ENCODE data around the gene CD300LD. TPM values are rescaled to one million over a fixed set of nuclear protein-coding genes. Genes with fewer than 3 reads are reported as not detected.
A peak's percentile ranks its signal among the peaks of the same experiment; 100 is the strongest.

Gene CD300LD
- polyA plus RNA-seq, 3 donors, result 0.33 to 0.50 (median 0.41) TPM

DNA sequence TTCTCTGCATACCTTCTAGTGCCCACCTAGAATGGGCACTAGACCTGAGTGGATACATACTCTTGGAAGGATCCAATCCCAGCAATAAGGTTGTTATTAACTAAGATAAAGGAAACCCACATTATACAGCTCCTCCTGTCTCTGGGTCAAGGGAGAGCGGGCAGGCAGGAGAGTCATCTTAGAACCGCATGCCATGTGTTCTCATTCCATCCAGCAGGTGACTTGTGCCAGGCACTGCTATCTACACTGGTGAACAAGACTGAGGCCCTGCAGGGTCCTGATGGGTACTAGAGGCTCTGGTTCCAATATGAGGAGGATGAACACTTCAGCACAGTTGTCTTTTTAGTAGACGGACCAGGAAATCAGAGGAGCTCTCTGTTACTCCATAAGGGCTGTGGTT lies 18.9 kb downstream of the CD300LD start:
- Histone ChIP-seq H3K27me3 (ENCODE audit: control insufficient read depth in 2 of 2, insufficient read depth in 2 of 2, low read length in 2 of 2) (peaks cover 0 to 4% of the 10 kb centered on the region in 2 donors), H2AFZ (ENCODE audit: insufficient read depth, low read depth, low read length, poor library complexity, severe bottlenecking) (no peak overlapping the region), H3K4me2 (replicated peaks; ENCODE audit: extremely low read depth, low read length, poor library complexity, severe bottlenecking) (no peak overlapping the region), H3K9ac (ENCODE audit: insufficient read depth, low read length, poor library complexity, severe bottlenecking) (no peak overlapping the region), H3K4me1 (ENCODE audit: control insufficient read depth in 1 of 2, insufficient read depth in 2 of 2, low read length in 2 of 2) (peaks cover 42 to 46% of the 10 kb centered on the region in 2 donors), H3K36me3 (replicated peaks in 1 of 2; ENCODE audit: control insufficient read depth in 1 of 2, insufficient read depth in 2 of 2, low read length in 2 of 2) (no peaks in the 10 kb centered on the region), H3K27ac (ENCODE audit: low read depth in 1 of 2, low read length in 2 of 2) (no peak overlapping the region), H3K4me3 (replicated peaks in 1 of 3; ENCODE audit: low read depth in 2 of 3, low read length in 3 of 3) (no peak overlapping the region), H3K9me3 (replicated peaks in 1 of 2; ENCODE audit: control insufficient read depth in 1 of 2, insufficient read depth in 1 of 2, low read length in 2 of 2) (no peaks in the 10 kb centered on the region), H4K20me1 (ENCODE audit: insufficient read depth, low read length) (no peaks in the 10 kb centered on the region), H3K79me2 (ENCODE audit: insufficient read depth, low read length) (no peaks in the 10 kb centered on the region)
- Mint-ChIP-seq H3K36me3 (peaks cover 0 to 7% of the 10 kb centered on the region in 2 donors), H3K4me3 (no peak overlapping the region), H3K27me3 (ENCODE audit: low read depth in 3 of 3) (peaks cover 12 to 20% (median 16%) of the 10 kb centered on the region in 3 donors), H3K4me1 (peaks cover 44% of the 10 kb centered on the region), H3K9me3 (peaks cover 0 to 15% (median 3%) of the 10 kb centered on the region in 7 donors), H3K27ac (no peak overlapping the region)
- intact Hi-C loops (cut with micrococcal nuclease), result no loop called here
- TF ChIP-seq, protein P1, sequence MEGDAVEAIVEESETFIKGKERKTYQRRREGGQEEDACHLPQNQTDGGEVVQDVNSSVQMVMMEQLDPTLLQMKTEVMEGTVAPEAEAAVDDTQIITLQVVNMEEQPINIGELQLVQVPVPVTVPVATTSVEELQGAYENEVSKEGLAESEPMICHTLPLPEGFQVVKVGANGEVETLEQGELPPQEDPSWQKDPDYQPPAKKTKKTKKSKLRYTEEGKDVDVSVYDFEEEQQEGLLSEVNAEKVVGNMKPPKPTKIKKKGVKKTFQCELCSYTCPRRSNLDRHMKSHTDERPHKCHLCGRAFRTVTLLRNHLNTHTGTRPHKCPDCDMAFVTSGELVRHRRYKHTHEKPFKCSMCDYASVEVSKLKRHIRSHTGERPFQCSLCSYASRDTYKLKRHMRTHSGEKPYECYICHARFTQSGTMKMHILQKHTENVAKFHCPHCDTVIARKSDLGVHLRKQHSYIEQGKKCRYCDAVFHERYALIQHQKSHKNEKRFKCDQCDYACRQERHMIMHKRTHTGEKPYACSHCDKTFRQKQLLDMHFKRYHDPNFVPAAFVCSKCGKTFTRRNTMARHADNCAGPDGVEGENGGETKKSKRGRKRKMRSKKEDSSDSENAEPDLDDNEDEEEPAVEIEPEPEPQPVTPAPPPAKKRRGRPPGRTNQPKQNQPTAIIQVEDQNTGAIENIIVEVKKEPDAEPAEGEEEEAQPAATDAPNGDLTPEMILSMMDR (IDR thresholded peaks at IDR 0.05), result no peak
- DNase-seq, result no peak
- WGBS (ENCODE audit: insufficient coverage), result 100% methylated on average over 1 of the region's 3 CpGs

DNA sequence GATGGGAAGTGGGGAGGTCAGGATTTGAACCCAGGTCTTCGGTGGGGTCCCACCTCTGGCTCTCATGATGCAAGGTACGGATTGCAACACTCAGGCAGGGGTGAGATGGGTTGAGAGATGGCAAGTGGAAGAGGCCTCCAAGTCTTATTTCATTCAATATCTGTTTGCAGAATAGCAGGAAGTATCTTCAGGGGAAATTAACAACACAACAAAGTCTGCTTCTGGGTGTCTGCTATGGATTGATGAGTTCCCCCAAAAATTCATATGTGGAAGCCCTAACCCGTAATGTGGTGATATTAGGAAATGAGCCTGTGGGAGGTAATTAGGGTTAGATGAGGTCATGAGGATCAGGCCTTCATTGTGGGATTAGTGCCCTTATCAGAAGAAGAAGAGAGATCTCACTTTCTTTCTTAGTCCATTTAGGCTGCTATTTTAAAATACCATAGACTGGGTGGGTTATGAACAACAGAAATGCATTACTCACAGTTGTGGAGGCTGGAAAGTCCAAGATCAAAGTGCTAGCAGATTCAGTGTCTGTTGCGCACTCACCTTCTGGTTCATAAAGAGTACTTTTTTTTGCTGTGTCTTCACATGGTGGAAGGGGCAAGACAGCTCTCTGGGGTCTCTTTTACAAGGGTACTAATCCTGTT lies 20.3 kb downstream of the CD300LD start:
- WGBS (ENCODE audit: insufficient coverage), result 42% methylated on average over 2 of the region's 4 CpGs

More for the DNA sequence above, 20.3 kb downstream of the CD300LD start:
- H3K4me1 ChIP-seq (ENCODE audit: control insufficient read depth in 1 of 2, insufficient read depth in 2 of 2, low read length in 2 of 2), result peaks cover 57 to 60% of the 10 kb centered on the region in 2 donors
- TF ChIP-seq, protein P1 (IDR thresholded peaks at IDR 0.05), result no peak
- no peaks in the 10 kb centered on the region for H3K9me3 ChIP-seq (replicated peaks in 1 of 2; ENCODE audit: control insufficient read depth in 1 of 2, insufficient read depth in 1 of 2, low read length in 2 of 2)
- H3K36me3 Mint-ChIP-seq, result peaks cover 0 to 7% of the 10 kb centered on the region in 2 donors
- intact Hi-C loops (cut with micrococcal nuclease), result loop anchor here in 1 of 2 donors (2.0 kb wide), 1 partner anchor 75 kb away; no protein-coding TSS in a partner anchor
- H2AFZ ChIP-seq (ENCODE audit: insufficient read depth, low read depth, low read length, poor library complexity, severe bottlenecking), result no peak overlapping the region
- no peak overlapping the region for H3K4me3 ChIP-seq (replicated peaks in 1 of 3; ENCODE audit: low read depth in 2 of 3, low read length in 3 of 3)
- H3K4me2 ChIP-seq (replicated peaks; ENCODE audit: extremely low read depth, low read length, poor library complexity, severe bottlenecking), result peak overlapping the region; percentile 13
- H3K9ac ChIP-seq (ENCODE audit: insufficient read depth, low read length, poor library complexity, severe bottlenecking), result no peak overlapping the region
- no peaks in the 10 kb centered on the region for H4K20me1 ChIP-seq (ENCODE audit: insufficient read depth, low read length)
- peaks cover 0 to 15% (median 3%) of the 10 kb centered on the region in 7 donors for H3K9me3 Mint-ChIP-seq
- peak overlapping the region in 1 of 2 donors; percentile 48 for H3K27ac ChIP-seq (ENCODE audit: low read depth in 1 of 2, low read length in 2 of 2)
- H3K27me3 Mint-ChIP-seq (ENCODE audit: low read depth in 3 of 3), result peaks cover 12 to 17% (median 13%) of the 10 kb centered on the region in 3 donors
- H3K27me3 ChIP-seq (ENCODE audit: control insufficient read depth in 2 of 2, insufficient read depth in 2 of 2, low read length in 2 of 2), result peaks cover 0 to 4% of the 10 kb centered on the region in 2 donors
- no peaks in the 10 kb centered on the region for H3K36me3 ChIP-seq (replicated peaks in 1 of 2; ENCODE audit: control insufficient read depth in 1 of 2, insufficient read depth in 2 of 2, low read length in 2 of 2)
- no peaks in the 10 kb centered on the region for H3K79me2 ChIP-seq (ENCODE audit: insufficient read depth, low read length)
- no peak overlapping the region for H3K4me3 Mint-ChIP-seq
- peak in 2 of 3 donors; percentile 54 to 68 for DNase-seq
- peak overlapping the region in 6 of 7 donors; percentile 30 to 89 (median 70) for H3K27ac Mint-ChIP-seq
- H3K4me1 Mint-ChIP-seq, result peaks cover 55% of the 10 kb centered on the region
